ENCODE measurements around the gene SET. TPM values are rescaled to one million over a fixed set of nuclear protein-coding genes. Genes with fewer than 3 reads are reported as not detected.
"Not testable (repeated sequence)": the region's sequence is repeated elsewhere in the genome, so short reads cannot be mapped to it uniquely, and the experiment has no call there.

The SET gene
- total RNA-seq, 2 experiments from 2014 or later, result 578 to 592 TPM

- intact Hi-C loops (cut with micrococcal nuclease), result loop anchor here (1.0 to 5.0 kb wide), 3 partner anchors 35 to 258 kb away; partner anchors contain the start of genes DOLK, NUP188, SPTAN1 and ZDHHC12
- H3K27me3 Mint-ChIP-seq, result no peaks in the 10 kb centered on the region
- CTCF ChIA-PET, result interaction anchor here (2.6 kb wide), 1 partner anchor 11 kb away, joined by 6 read pairs; no protein-coding TSS in a partner anchor
Measured at GRCh38 chr9:128689293-128689774, 312 bp downstream of the SET start.

DNA sequence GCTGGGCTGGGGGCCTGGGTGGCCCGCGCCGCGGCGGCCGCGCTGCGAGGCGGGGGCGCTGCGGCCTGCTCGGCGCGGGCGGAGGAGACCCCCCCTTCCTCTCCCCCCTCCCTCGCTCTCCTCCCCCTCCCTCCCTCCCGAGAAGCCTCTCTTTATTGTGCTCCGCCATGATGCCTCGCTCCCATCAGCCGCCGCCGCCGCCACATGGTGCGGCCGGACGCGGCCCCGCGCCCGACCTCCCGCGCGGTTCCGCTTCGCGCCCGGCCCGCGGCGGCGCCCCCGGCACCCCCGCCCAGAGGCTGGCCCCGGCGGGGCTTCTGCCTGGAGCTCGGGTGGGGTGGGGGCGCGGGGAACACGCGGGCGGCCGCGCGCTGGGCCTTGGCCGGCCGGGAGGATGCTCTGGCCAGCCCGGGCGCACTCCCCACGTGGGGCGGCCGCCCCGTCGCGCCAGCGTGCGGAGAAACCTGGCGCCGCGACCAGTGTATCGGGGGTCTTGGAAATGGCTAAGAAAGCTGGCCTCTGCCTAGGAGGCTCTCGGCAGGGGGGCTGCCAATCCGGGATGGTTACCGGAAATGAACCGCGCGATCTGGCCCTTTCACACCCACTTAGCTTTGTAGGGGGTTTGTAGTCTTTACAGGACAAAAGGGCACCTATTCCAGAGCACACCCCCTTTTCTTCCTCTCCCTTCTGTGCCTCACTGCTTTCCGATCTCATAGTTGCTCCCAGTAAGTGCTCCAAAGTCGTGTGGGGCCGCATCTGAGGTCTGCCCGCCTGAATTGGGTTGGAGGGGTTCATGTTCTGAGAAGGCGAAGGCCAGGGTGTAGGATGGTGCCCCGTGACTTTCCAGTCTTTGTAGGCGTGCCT, 1.0 kb downstream of the SET start:
- peaks cover 38% of the 10 kb centered on the region for H3K36me3 Mint-ChIP-seq
- ChIA-PET CTCF (interaction anchor here (0.6 to 2.6 kb wide), 4 partner anchors 10 to 128 kb away, joined by 3 to 6 read pairs (median 4); partner anchors contain the start of genes ENDOG and PKN3), POLR2A (interaction anchor here (0.9 to 2.2 kb wide), 6 partner anchors 7 to 354 kb away, joined by 3 to 9 read pairs (median 4); partner anchors contain the start of gene PKN3)
- no peaks in the 10 kb centered on the region for H3K9me3 Mint-ChIP-seq
- peak; percentile 60 for DNase-seq
- H3K4me1 Mint-ChIP-seq (ENCODE audit: low read depth), result peaks cover 49% of the 10 kb centered on the region
- intact Hi-C loops (cut with micrococcal nuclease), result loop anchor here (1.0 to 5.0 kb wide), 4 partner anchors 12 to 257 kb away; partner anchors contain the start of genes DOLK, NUP188, PKN3 and SPTAN1
- H3K27me3 Mint-ChIP-seq, result no peaks in the 10 kb centered on the region
- H3K4me3 Mint-ChIP-seq, result peak overlapping the region; percentile 96
- peak overlapping the region; percentile 95 for H3K27ac Mint-ChIP-seq

More at GRCh38 chr9:128689293-128689774, 312 bp downstream of the SET start:
- peaks cover 33% of the 10 kb centered on the region for H3K36me3 Mint-ChIP-seq
- H3K4me1 Mint-ChIP-seq (ENCODE audit: low read depth), result peaks cover 56% of the 10 kb centered on the region
- POLR2A ChIA-PET, result interaction anchor here (0.6 to 2.2 kb wide), 8 partner anchors 8 to 129 kb away, joined by 3 to 9 read pairs (median 4); partner anchors contain the start of genes ENDOG and PKN3
- peak overlapping the region; percentile 66 for H3K27ac Mint-ChIP-seq
- DNase-seq, result peak; percentile 63
- peak overlapping the region; percentile 48 for H3K4me3 Mint-ChIP-seq
- H3K9me3 Mint-ChIP-seq, result no peaks in the 10 kb centered on the region

- Mint-ChIP-seq H3K4me3 (peak overlapping the region; percentile 96), H3K9me3 (no peaks in the 10 kb centered on the region), H3K36me3 (peaks cover 38% of the 10 kb centered on the region), H3K27me3 (no peaks in the 10 kb centered on the region), H3K4me1 (ENCODE audit: low read depth) (peaks cover 43% of the 10 kb centered on the region), H3K27ac (peak overlapping the region; percentile 95)
- no peak for DNase-seq
- POLR2A ChIA-PET, result interaction anchor here (1.3 to 2.2 kb wide), 2 partner anchors 11 to 355 kb away, joined by 4 to 9 read pairs; partner anchors contain the start of gene PKN3
- CTCF ChIA-PET, result interaction anchor here (0.6 to 2.6 kb wide), 4 partner anchors 10 to 127 kb away, joined by 3 to 6 read pairs (median 4); partner anchors contain the start of genes ENDOG and PKN3
- intact Hi-C loops (cut with micrococcal nuclease), result loop anchor here (1.0 kb wide), 1 partner anchor 12 kb away; the partner anchor contains the start of gene PKN3
Measured at GRCh38 chr9:128690684-128691034, 1.6 kb downstream of the SET start.

DNA sequence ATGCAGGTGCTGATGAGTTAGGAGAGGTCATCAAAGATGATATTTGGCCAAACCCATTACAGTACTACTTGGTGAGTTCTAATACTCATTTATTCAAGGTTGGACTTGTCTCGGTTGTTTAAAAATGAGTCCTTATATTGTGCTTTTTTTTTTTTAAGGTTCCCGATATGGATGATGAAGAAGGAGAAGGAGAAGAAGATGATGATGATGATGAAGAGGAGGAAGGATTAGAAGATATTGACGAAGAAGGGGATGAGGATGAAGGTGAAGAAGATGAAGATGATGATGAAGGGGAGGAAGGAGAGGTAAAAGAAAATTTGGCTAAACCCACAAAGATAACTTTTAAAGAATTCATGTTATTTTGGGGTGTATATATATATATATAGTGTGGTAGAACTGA, 4.7 kb downstream of the SET start:
- Mint-ChIP-seq H3K4me1 (ENCODE audit: low read depth) (peaks cover 20% of the 10 kb centered on the region), H3K36me3 (peaks cover 46% of the 10 kb centered on the region)
- intact Hi-C loops (cut with micrococcal nuclease); H3K4me3 Mint-ChIP-seq; H3K9me3 Mint-ChIP-seq; H3K27ac Mint-ChIP-seq; DNase-seq; H3K27me3 Mint-ChIP-seq: not testable (repeated sequence)
- ChIA-PET POLR2A (interaction anchor here (0.6 to 1.5 kb wide), 2 partner anchors 10 to 576 kb away, joined by 4 to 6 read pairs; no protein-coding TSS in a partner anchor), CTCF (interaction anchor here (3.3 kb wide), 1 partner anchor 9 kb away, joined by 20 read pairs; the partner anchor contains the start of gene PKN3)

- Mint-ChIP-seq H3K27ac (no peak overlapping the region), H3K27me3 (no peaks in the 10 kb centered on the region), H3K4me1 (ENCODE audit: low read depth) (peaks cover 20% of the 10 kb centered on the region), H3K4me3 (no peak overlapping the region), H3K9me3 (no peaks in the 10 kb centered on the region), H3K36me3 (peaks cover 46% of the 10 kb centered on the region)
- ChIA-PET POLR2A (interaction anchor here (1.5 kb wide), 1 partner anchor 11 kb away, joined by 6 read pairs; no protein-coding TSS in a partner anchor), CTCF (no interaction called here)
- DNase-seq, result no peak
- intact Hi-C loops (cut with micrococcal nuclease), result no loop called here
Measured at GRCh38 chr9:128694344-128694743, 5.3 kb downstream of the SET start.

DNA sequence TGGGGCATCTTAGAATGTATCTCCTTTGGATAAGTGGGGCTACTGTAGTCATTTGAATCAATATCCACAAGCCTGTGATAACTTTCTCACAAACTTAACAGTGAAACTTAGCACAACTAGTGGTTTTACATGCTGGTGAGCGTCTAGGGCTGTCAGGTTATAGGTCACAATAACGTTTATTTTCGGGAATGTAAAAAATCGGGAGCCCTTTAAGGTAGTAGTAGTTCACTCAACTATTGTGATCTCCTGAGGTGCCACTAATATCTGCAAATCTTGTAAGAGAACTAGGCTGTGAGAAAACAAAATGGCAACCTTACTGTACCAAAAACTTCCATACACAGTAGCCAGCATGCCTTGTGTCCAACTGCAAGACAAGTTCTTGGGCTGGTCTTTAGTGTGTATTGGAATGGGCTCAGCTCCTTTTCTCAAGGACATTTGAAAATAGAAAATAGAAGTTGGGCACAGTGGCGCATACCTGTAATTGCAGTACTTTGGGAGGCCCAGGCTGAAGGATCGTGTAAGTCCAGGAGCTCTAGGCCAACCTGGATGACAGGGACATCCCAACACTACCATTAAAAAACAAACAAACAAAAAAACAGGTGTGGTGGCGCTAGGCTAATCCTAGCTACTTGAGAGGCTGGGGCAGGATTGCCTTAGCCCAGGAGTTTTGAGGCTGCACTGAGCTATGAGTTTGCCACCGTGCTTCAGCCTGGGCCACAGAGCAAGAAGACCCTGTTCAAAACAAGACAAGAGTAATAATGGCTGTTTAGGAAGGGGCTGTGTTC, 8.1 kb downstream of the SET start:
- ChIA-PET POLR2A (interaction anchor here (1.3 to 1.7 kb wide), 3 partner anchors 8 to 13 kb away, joined by 4 to 6 read pairs (median 5); partner anchors contain the start of gene SET), CTCF (interaction anchor here (1.4 kb wide), 1 partner anchor 49 kb away, joined by 3 read pairs; no protein-coding TSS in a partner anchor)
- Mint-ChIP-seq H3K27ac (no peak overlapping the region), H3K4me1 (ENCODE audit: low read depth) (peaks cover 16% of the 10 kb centered on the region), H3K27me3 (no peaks in the 10 kb centered on the region), H3K4me3 (no peak overlapping the region), H3K9me3 (no peaks in the 10 kb centered on the region), H3K36me3 (peaks cover 31% of the 10 kb centered on the region)
- intact Hi-C loops (cut with micrococcal nuclease), result no loop called here
- DNase-seq, result no peak

- H3K9me3 Mint-ChIP-seq; H3K27me3 Mint-ChIP-seq; DNase-seq; intact Hi-C loops (cut with micrococcal nuclease); POLR2A ChIA-PET; H3K27ac Mint-ChIP-seq; H3K4me3 Mint-ChIP-seq: not testable (repeated sequence)
- H3K36me3 Mint-ChIP-seq, result peaks cover 14% of the 10 kb centered on the region
- CTCF ChIA-PET, result interaction anchor here (1.7 kb wide), 1 partner anchor 14 kb away, joined by 4 read pairs; no protein-coding TSS in a partner anchor
- H3K4me1 Mint-ChIP-seq (ENCODE audit: low read depth), result peaks cover 12% of the 10 kb centered on the region
Measured at GRCh38 chr9:128699096-128699795, 10.2 kb downstream of the SET start.

- Mint-ChIP-seq H3K27ac (no peak overlapping the region), H3K9me3 (no peaks in the 10 kb centered on the region), H3K4me3 (peak overlapping the region; percentile 37), H3K36me3 (peaks cover 6% of the 10 kb centered on the region), H3K4me1 (ENCODE audit: low read depth) (peaks cover 12% of the 10 kb centered on the region), H3K27me3 (no peaks in the 10 kb centered on the region)
- intact Hi-C loops (cut with micrococcal nuclease), result loop anchor here (5.0 kb wide), 2 partner anchors 44 to 116 kb away; partner anchors contain the start of genes DYNC2I2 and ENDOG
- no peak for DNase-seq
- ChIA-PET POLR2A (interaction anchor here (1.0 to 1.4 kb wide), 3 partner anchors 12 to 17 kb away, joined by 3 to 9 read pairs (median 3); partner anchors contain the start of gene SET), CTCF (interaction anchor here (0.7 to 1.5 kb wide), 7 partner anchors 16 to 70 kb away, joined by 3 to 20 read pairs (median 4); partner anchors contain the start of gene ZDHHC12)
Measured at GRCh38 chr9:128701227-128701854, 12.3 kb downstream of the SET start.

- H3K27ac Mint-ChIP-seq, result peak within 1 kb of the TSS; percentile 50
- intact Hi-C loops (cut with micrococcal nuclease), result loop anchor here (1.0 to 5.0 kb wide), 4 partner anchors 12 to 115 kb away; partner anchors contain the start of genes DYNC2I2 and ENDOG
- DNase-seq, result peak; percentile 91
- no peaks in the 10 kb centered on the region for H3K9me3 Mint-ChIP-seq
- ChIA-PET CTCF (interaction anchor here (0.5 to 1.3 kb wide), 26 partner anchors 10 to 378 kb away, joined by 3 to 20 read pairs (median 3); partner anchors contain the start of genes DOLPP1, ENDOG and ZDHHC12), POLR2A (interaction anchor here (0.5 to 1.4 kb wide), 3 partner anchors 13 to 1095 kb away, joined by 3 to 9 read pairs (median 5); partner anchors contain the start of gene SET)
- no peaks in the 10 kb centered on the region for H3K36me3 Mint-ChIP-seq
- H3K4me1 Mint-ChIP-seq (ENCODE audit: low read depth), result peaks cover 12% of the 10 kb centered on the region
- peak within 1 kb of the TSS; percentile 73 for H3K4me3 Mint-ChIP-seq
- no peaks in the 10 kb centered on the region for H3K27me3 Mint-ChIP-seq
Measured at GRCh38 chr9:128702445-128702948, 13.5 kb downstream of the SET start, which contains the start of gene PKN3. Gene PKN3, plus strand, starts transcription at chr9:128702503. Its CDS starts 413 bp downstream, at chr9:128702916.

Measured in activated CD4-positive, alpha-beta memory T cell treated with anti-CD3 and anti-CD28 coated beads for 36 hours (primary cell).